SK-N-SH treated with all-trans-retinoic acid at 6 μM for 48 hours (cell line): ENCODE results near the gene C11orf91.

ENCODE experiments used
- ATAC-seq: fragments of 200-7000 bp; cut with Tn5 transposase; 3 replicates; pipeline ENCODE4 v1.9.1; 2020; ENCODE audit warnings: mild to moderate bottlenecking, moderate library complexity
- ARNTL ChIP-seq: fragments of 450-650 bp; formaldehyde crosslinking; IDR thresholded peaks from 2 replicates; pipeline ENCODE4 v1.5.0; 2020; ENCODE audit warnings: low read depth, mild to moderate bottlenecking, moderate library complexity, borderline replicate concordance
- BACH2 ChIP-seq: fragments of 250-450 bp; sonication (Bioruptor Pico); IDR thresholded peaks from 2 replicates; pipeline ENCODE4 v1.9.0; 2021; ENCODE audit warnings: mild to moderate bottlenecking, borderline replicate concordance
- CREB5 ChIP-seq: fragments of 250-450 bp; sonication (Bioruptor Pico); IDR thresholded peaks from 2 replicates; pipeline ENCODE4 v1.5.1; 2020; ENCODE audit warnings: low read depth, mild to moderate bottlenecking, moderate library complexity
- CSDC2 ChIP-seq: fragments of 250-450 bp; sonication (Bioruptor Pico); IDR thresholded peaks from 2 replicates; pipeline ENCODE4 v1.5.0; 2020; ENCODE audit warnings: mild to moderate bottlenecking, moderate library complexity
- CSRNP3 ChIP-seq: fragments of 250-450 bp; sonication (Bioruptor Pico); IDR thresholded peaks from 2 replicates; pipeline ENCODE4 v1.5.1; 2021; ENCODE audit warnings: mild to moderate bottlenecking, moderate library complexity
- ESRRG ChIP-seq: fragments of 250-450 bp; sonication (Bioruptor Pico); IDR thresholded peaks from 2 replicates; pipeline ENCODE4 v1.6.1; 2021; ENCODE audit warnings: mild to moderate bottlenecking
- GLIS3 ChIP-seq: fragments of 250-450 bp; sonication (Bioruptor Pico); IDR thresholded peaks from 2 replicates; pipeline ENCODE4 v1.5.0; 2020; ENCODE audit warnings: mild to moderate bottlenecking, moderate library complexity
- OSR1 ChIP-seq: fragments of 250-450 bp; sonication (Bioruptor Pico); IDR thresholded peaks from 2 replicates; pipeline ENCODE4 v1.8.0; 2022; ENCODE audit warnings: moderate library complexity, mild to moderate bottlenecking, inconsistent platforms
- PATZ1 ChIP-seq: fragments of 250-450 bp; sonication (Bioruptor Pico); IDR thresholded peaks from 2 replicates; pipeline ENCODE4 v1.8.0; 2020; ENCODE audit warnings: mild to moderate bottlenecking, moderate library complexity, borderline replicate concordance
- POU6F1 ChIP-seq: fragments of 250-450 bp; sonication (Bioruptor Pico); IDR thresholded peaks from 2 replicates; pipeline ENCODE4 v1.8.0; 2021; ENCODE audit warnings: low read depth, mild to moderate bottlenecking, moderate library complexity, borderline replicate concordance
- PPARA ChIP-seq: fragments of 250-450 bp; sonication (Bioruptor Pico); IDR thresholded peaks from 2 replicates; pipeline ENCODE4 v1.5.0; 2020; ENCODE audit warnings: mild to moderate bottlenecking, borderline replicate concordance
- RARB ChIP-seq: fragments of 250-450 bp; sonication (Bioruptor Pico); IDR thresholded peaks from 2 replicates; pipeline ENCODE4 v1.8.0; 2021; ENCODE audit warnings: mild to moderate bottlenecking, moderate library complexity
- SNAI2 ChIP-seq: fragments of 250-450 bp; sonication (Bioruptor Pico); IDR thresholded peaks from 2 replicates; pipeline ENCODE4 v1.5.0; 2020; ENCODE audit warnings: mild to moderate bottlenecking, moderate library complexity
- TCF4 ChIP-seq: fragments of 250-450 bp; sonication (Bioruptor Pico); IDR thresholded peaks from 2 replicates; pipeline ENCODE4 v1.8.0; 2021; ENCODE audit warnings: mild to moderate bottlenecking, moderate library complexity, borderline replicate concordance
- TOX ChIP-seq: fragments of 250-450 bp; sonication (Bioruptor Pico); IDR thresholded peaks from 2 replicates; pipeline ENCODE4 v1.8.0; 2021; ENCODE audit warnings: mild to moderate bottlenecking, moderate library complexity, borderline replicate concordance
- TSHZ2 ChIP-seq: fragments of 250-450 bp; sonication (Bioruptor Pico); IDR thresholded peaks from 2 replicates; pipeline ENCODE4 v1.5.0; 2020; ENCODE audit warnings: mild to moderate bottlenecking, moderate library complexity
- ZC3H10 ChIP-seq: fragments of 250-450 bp; sonication (Bioruptor Pico); IDR thresholded peaks from 2 replicates; pipeline ENCODE4 v1.5.1; 2021; ENCODE audit warnings: mild to moderate bottlenecking, moderate library complexity
- ZFP3 ChIP-seq: fragments of 250-450 bp; sonication (Bioruptor Pico); IDR thresholded peaks from 2 replicates; pipeline ENCODE4 v1.5.0; 2020; ENCODE audit warnings: mild to moderate bottlenecking, moderate library complexity
- ZFP30 ChIP-seq: fragments of 450-650 bp; formaldehyde crosslinking; IDR thresholded peaks from 2 replicates; pipeline ENCODE4 v1.5.0; 2022; ENCODE audit warnings: mild to moderate bottlenecking, moderate library complexity
- ZNF565 ChIP-seq: fragments of 450-650 bp; formaldehyde crosslinking; conservative IDR thresholded peaks from 2 replicates; pipeline ENCODE4 v1.5.0; 2020; ENCODE audit warnings: low read depth, mild to moderate bottlenecking, moderate library complexity
- ZNF70 ChIP-seq: fragments of 450-650 bp; formaldehyde crosslinking; IDR thresholded peaks from 2 replicates; pipeline ENCODE4 v1.5.0; 2020; ENCODE audit warnings: mild to moderate bottlenecking, moderate library complexity
- ZNF8 ChIP-seq: fragments of 450-650 bp; formaldehyde crosslinking; IDR thresholded peaks from 2 replicates; pipeline ENCODE4 v1.5.0; 2020; ENCODE audit warnings: mild to moderate bottlenecking, moderate library complexity

The C11orf91 gene

GRCh38 chr11:33706546-33706945 lies 5.9 kb upstream of the C11orf91 start:
- no peak for ATAC-seq
- TF ChIP-seq POU6F1 (CRISPR knock-in tag) (no peak), TCF4 (CRISPR knock-in tag) (no peak), PPARA (CRISPR knock-in tag) (no peak), GLIS3 (CRISPR knock-in tag) (no peak), TOX (no peak), CREB5 (CRISPR knock-in tag) (no peak), ZFP30 (CRISPR knock-in tag) (no peak), CSRNP3 (CRISPR knock-in tag) (no peak), PATZ1 (CRISPR knock-in tag) (no peak), ZC3H10 (no peak), ZFP3 (CRISPR knock-in tag) (no peak), CSDC2 (CRISPR knock-in tag) (no peak), OSR1 (CRISPR knock-in tag) (no peak), BACH2 (CRISPR knock-in tag) (no peak), ZNF70 (CRISPR knock-in tag) (no peak), ARNTL (CRISPR knock-in tag) (no peak)

- TF ChIP-seq ZFP30 (CRISPR knock-in tag) = no peak
- no peak for TF ChIP-seq OSR1 (CRISPR knock-in tag)
- TF ChIP-seq ARNTL (CRISPR knock-in tag) = no peak
- no peak for TF ChIP-seq ESRRG
- no peak for TF ChIP-seq PPARA (CRISPR knock-in tag)
- TF ChIP-seq CSRNP3 (CRISPR knock-in tag) = no peak
- no peak for TF ChIP-seq TSHZ2 (CRISPR knock-in tag)
- TF ChIP-seq ZNF8 (CRISPR knock-in tag) = no peak
- no peak for TF ChIP-seq TCF4 (CRISPR knock-in tag)
- TF ChIP-seq RARB (CRISPR knock-in tag) = no peak
- TF ChIP-seq POU6F1 (CRISPR knock-in tag) = no peak
- TF ChIP-seq ZC3H10 = no peak
- no peak for TF ChIP-seq CREB5 (CRISPR knock-in tag)
- TF ChIP-seq ZNF565 (CRISPR knock-in tag) = no peak
- TF ChIP-seq BACH2 (CRISPR knock-in tag) = no peak
- TF ChIP-seq ZFP3 (CRISPR knock-in tag) = no peak
- TF ChIP-seq SNAI2 (CRISPR knock-in tag) = no peak
- no peak for TF ChIP-seq GLIS3 (CRISPR knock-in tag)
- ATAC-seq = no peak
These were observed 3.8 kb upstream of the C11orf91 start for GRCh38 chr11:33704240-33705002.
